ENCODE data around the gene ZNF438.
"Not testable (repeated sequence)": the region's sequence is repeated elsewhere in the genome, so short reads cannot be mapped to it uniquely, and the experiment has no call there.

DNA sequence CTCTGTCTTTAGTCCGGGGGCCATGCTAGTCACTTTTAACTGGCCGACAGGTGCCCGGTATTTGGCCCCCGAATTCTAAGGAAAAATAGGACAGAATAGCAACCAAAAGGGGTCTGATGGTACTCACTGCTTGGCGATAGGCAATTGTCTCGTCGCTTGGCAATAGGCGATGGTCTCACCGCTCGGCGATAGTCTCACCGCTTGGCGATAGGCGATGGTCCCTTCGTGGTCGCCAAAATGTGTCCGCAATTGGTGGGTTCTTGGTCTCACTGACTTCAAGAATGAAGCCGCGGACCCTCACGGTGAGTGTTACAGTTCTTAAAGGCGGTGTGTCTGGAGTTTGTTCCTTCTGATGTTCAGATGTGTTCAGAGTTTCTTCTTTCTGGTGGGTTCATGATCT, 130.2 kb downstream of the ZNF438 start:
- TF ChIP-seq POLR2A, CTCF (IDR thresholded peaks at IDR 0.05): not testable (repeated sequence)
